Left lung (tissue), 10 donors: ENCODE measurements around the gene MDGA2. TPM values are rescaled to one million over a fixed set of nuclear protein-coding genes. Genes with fewer than 3 reads are reported as not detected.

Experiments
- ATAC-seq: fragments of 200-7000 bp; cut with Tn5 transposase; one replicate; pipeline ENCODE4 v1.9.1; 2020; ENCODE audit warnings: moderate library complexity
- DNase-seq, 4 donors: peaks; one replicate each; pipeline ENCODE4 v3.0.0-alpha.2; 2013 to 2020
- H3K27ac ChIP-seq, 2 donors: fragments of 200-600 bp; sonication (generic) in 1 of 2; one replicate each; pipeline versions ENCODE4 v1.5.0 to v1.8.0; 2020 to 2021
- H3K27me3 ChIP-seq, 2 donors: fragments of 200-600 bp; sonication (generic) in 1 of 2; one replicate each; pipeline versions ENCODE4 v1.5.0 to v1.8.0; 2020 to 2021
- H3K36me3 ChIP-seq, 2 donors: fragments of 200-600 bp; sonication (generic) in 1 of 2; one replicate each; pipeline versions ENCODE4 v1.5.0 to v1.8.0; 2020 to 2021
- H3K4me1 ChIP-seq, 2 donors: fragments of 200-600 bp; one replicate each; pipeline ENCODE4 v1.8.0; 2021
- H3K4me3 ChIP-seq, 2 donors: fragments of 200-600 bp; sonication (generic) in 1 of 2; one replicate each; pipeline versions ENCODE4 v1.5.0 to v1.8.0; 2020 to 2021; ENCODE audit warnings: mild to moderate bottlenecking in 1 of 2
- H3K9me3 ChIP-seq, 2 donors: fragments of 200-600 bp; sonication (generic) in 1 of 2; one replicate each; pipeline versions ENCODE4 v1.5.0 to v1.8.0; 2020 to 2021
- CTCF ChIP-seq, 2 donors: fragments of 200-600 bp; sonication (generic) in 1 of 2; IDR thresholded peaks; one replicate each; pipeline versions ENCODE4 v1.5.0 to v1.8.0; 2021; ENCODE audit warnings: antibody characterized with exemption in 2 of 2
- intact Hi-C, 2 donors: fragments of 100-400 bp; cut with DNase I; formaldehyde crosslinking; loops; one replicate each; pipeline versions ENCODE4 v1.11.2 to v1.14.2; 2022
- polyA plus RNA-seq, 6 donors: library from polyadenylated mRNA; unstranded; fragments of 120-200 nt; gene quantifications; one replicate each; pipeline ENCODE4 v1.2.1, GENCODE V29; 2013; ENCODE audit not compliant: insufficient read length in 6 of 6
- total RNA-seq, 2 donors: library from RNA; stranded (reverse); fragmentation: NEBNext Ultra II Directional; extraction: Animal tissue kit (Norgen Biotek cat#: 25700); gene quantifications; one replicate each; pipeline ENCODE4 v1.2.1, GENCODE V29; 2021
- donor health status: DM: no; HTN: yes; CAD: no.
- donor health status: DM: no; HTN: no; CAD: no.

Gene MDGA2
- total and polyA plus RNA-seq, 8 donors: 0.14 to 0.62 (median 0.36) TPM; not detected in 1

DNA sequence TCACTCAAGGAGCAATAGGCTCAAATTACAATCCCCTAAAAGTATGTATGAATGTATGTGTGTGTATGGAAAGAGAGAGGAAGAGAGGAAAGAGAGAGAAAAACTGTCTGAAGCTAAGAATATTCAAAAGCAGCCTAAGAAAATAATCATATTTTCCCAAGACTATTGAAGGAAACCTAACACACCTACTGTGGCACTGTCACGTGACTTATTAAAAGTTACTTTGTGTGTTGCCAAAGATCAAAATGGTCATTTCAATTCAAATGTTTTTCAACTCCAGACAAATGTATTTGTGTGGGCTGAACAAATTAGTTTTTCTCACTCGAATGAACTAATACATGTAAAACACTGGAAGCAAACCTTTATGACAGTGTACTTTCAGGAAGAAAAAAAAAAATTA lies 654.9 kb downstream of the MDGA2 start:
- Histone ChIP-seq H3K4me3 (no peak overlapping the region), H3K9me3 (no peaks in the 10 kb centered on the region), H3K27me3 (no peaks in the 10 kb centered on the region), H3K36me3 (no peaks in the 10 kb centered on the region), H3K4me1 (no peaks in the 10 kb centered on the region), H3K27ac (no peak overlapping the region)
- DNase-seq (no peak), ATAC-seq (no peak)
- TF ChIP-seq CTCF (IDR thresholded peaks at IDR 0.05): no peak
- intact Hi-C loops: no loop called here

DNA sequence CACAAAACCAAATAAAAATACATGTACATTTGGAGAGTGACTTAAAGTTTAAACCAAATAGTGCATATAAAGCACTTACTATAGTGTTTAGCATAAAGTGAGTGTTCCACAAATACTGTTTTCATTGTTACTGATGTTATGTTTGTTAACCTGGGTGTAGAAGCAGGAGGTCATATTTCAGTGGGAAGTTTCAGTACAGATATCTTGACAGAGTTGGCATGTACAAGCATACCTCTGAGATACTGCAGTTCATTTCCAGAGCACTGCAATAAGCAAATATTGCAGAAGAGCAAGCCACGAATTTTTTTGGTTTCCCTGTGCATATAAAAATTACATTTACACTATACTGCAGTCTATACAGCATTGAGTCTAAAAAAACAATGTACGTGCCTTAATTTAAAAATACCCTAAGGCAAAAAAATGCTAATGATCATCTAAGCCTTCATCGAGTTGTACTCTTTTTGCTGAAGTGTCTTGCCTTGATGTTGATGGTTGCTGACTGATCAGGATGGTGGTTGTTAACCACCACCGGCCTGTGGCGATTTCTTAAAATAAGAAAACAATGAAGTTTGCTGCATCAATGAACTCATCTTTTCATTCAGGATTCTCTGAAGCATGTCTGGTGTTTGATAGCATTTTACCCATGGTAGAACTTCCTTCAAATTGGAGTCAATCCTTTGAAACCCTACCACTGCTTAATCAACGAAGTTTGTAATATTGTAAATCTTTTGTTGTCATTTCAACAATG lies 662.7 kb downstream of the MDGA2 start:
- no peak for TF ChIP-seq CTCF (IDR thresholded peaks at IDR 0.05)
- Histone ChIP-seq H3K4me3 (no peak overlapping the region), H3K9me3 (no peaks in the 10 kb centered on the region), H3K27ac (no peak overlapping the region), H3K27me3 (no peaks in the 10 kb centered on the region), H3K36me3 (no peaks in the 10 kb centered on the region), H3K4me1 (no peaks in the 10 kb centered on the region)
- DNase-seq (peak in 1 of 4 donors; percentile 5), ATAC-seq (peak; percentile 33)
- intact Hi-C loops: no loop called here

- intact Hi-C loops: no loop called here
- ATAC-seq: no peak
- Histone ChIP-seq H3K9me3 (no peaks in the 10 kb centered on the region), H3K27ac (no peak overlapping the region), H3K4me1 (no peaks in the 10 kb centered on the region), H3K4me3 (no peak overlapping the region), H3K36me3 (no peaks in the 10 kb centered on the region), H3K27me3 (no peaks in the 10 kb centered on the region)
- TF ChIP-seq CTCF (IDR thresholded peaks at IDR 0.05): no peak
- DNase-seq: no peak
Measured at GRCh38 chr14:47009615-47010014, 665.8 kb downstream of the MDGA2 start.

GRCh38 chr14:47008732-47009131 lies 666.7 kb downstream of the MDGA2 start:
- TF ChIP-seq CTCF (IDR thresholded peaks at IDR 0.05): no peak
- Histone ChIP-seq H3K27me3 (no peaks in the 10 kb centered on the region), H3K4me3 (no peak overlapping the region), H3K4me1 (no peaks in the 10 kb centered on the region), H3K36me3 (no peaks in the 10 kb centered on the region), H3K9me3 (no peaks in the 10 kb centered on the region), H3K27ac (no peak overlapping the region)
- ATAC-seq: no peak
- intact Hi-C loops: no loop called here
- no peak for DNase-seq

DNA sequence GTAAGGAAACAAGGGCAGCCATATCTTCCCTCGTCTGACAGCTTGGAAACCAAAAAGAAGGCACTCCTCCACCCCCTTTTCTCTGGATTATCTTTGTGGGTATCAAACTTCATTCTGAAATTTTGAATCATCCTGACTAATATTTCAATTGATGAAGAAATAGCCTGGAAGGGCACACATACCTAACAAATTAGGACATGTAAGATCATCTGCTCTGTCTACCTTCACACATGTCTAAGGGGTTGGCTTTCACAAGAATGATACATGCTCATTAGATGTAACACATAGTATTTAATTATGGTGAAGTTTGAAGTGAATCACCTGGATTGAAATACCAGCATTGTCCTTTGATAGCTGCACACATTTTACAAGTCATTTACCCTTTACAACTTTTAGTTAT lies 675.7 kb downstream of the MDGA2 start:
- no peaks in the 10 kb centered on the region for H3K27me3 ChIP-seq
- ATAC-seq: no peak
- no peak for TF ChIP-seq CTCF (IDR thresholded peaks at IDR 0.05)
- no peak overlapping the region for H3K27ac ChIP-seq
- no peaks in the 10 kb centered on the region for H3K36me3 ChIP-seq
- no peak overlapping the region for H3K4me3 ChIP-seq
- no peaks in the 10 kb centered on the region for H3K9me3 ChIP-seq
- no peak for DNase-seq
- H3K4me1 ChIP-seq: no peaks in the 10 kb centered on the region
- intact Hi-C loops: no loop called here
